HTR-8/SVneo (cell line): ENCODE measurements around the gene FGF22.
"Not testable (repeated sequence)": the region's sequence is repeated elsewhere in the genome, so short reads cannot be mapped to it uniquely, and the experiment has no call there.

Experiments used
- DNase-seq: peaks from one replicate; pipeline ENCODE4 v3.0.0; 2011; ENCODE audit warnings: low spot score, mixed read lengths; ENCODE audit not compliant: insufficient read length
- FAIRE-seq: peaks from 2 replicates; lab custom pipeline; 2011; peaks lifted over from hg19 to GRCh38; lab: Jason Lieb, UNC

The FGF22 gene

GRCh38 chr19:639253-640160 is at the start of gene FGF22:
FGF22 (plus strand) TSS chr19:639879; CDS start chr19:639926, 47 bp downstream.
- FAIRE-seq (peak; percentile 38), DNase-seq (peak; percentile 91)

- DNase-seq (no peak), FAIRE-seq (no peak)
Measured at GRCh38 chr19:590396-590745, 49.3 kb upstream of the FGF22 start.

GRCh38 chr19:590750-591098 is 49.0 kb upstream of the FGF22 start:
- FAIRE-seq, result no peak
- no peak for DNase-seq

- FAIRE-seq (no peak), DNase-seq (no peak)
Measured at GRCh38 chr19:591099-591958, 48.4 kb upstream of the FGF22 start.

- FAIRE-seq, result no peak
- no peak for DNase-seq
Measured at GRCh38 chr19:592101-592500, 47.6 kb upstream of the FGF22 start.

- FAIRE-seq, result no peak
- no peak for DNase-seq
Measured at GRCh38 chr19:593055-593454, 46.6 kb upstream of the FGF22 start.

GRCh38 chr19:593505-593904 is 46.2 kb upstream of the FGF22 start:
- DNase-seq (no peak), FAIRE-seq (no peak)

GRCh38 chr19:594265-594870 is 45.3 kb upstream of the FGF22 start:
- DNase-seq (no peak), FAIRE-seq (no peak)

- FAIRE-seq, result no peak
- no peak for DNase-seq
Measured at GRCh38 chr19:595326-596262, 44.1 kb upstream of the FGF22 start.

- no peak for FAIRE-seq
- DNase-seq, result no peak
Measured at GRCh38 chr19:596263-596655, 43.4 kb upstream of the FGF22 start.

- no peak for DNase-seq
- no peak for FAIRE-seq
Measured at GRCh38 chr19:597406-598315, 42.0 kb upstream of the FGF22 start.

- FAIRE-seq (no peak), DNase-seq (no peak)
Measured at GRCh38 chr19:601310-601709, 38.4 kb upstream of the FGF22 start.

- FAIRE-seq (no peak), DNase-seq (no peak)
Measured at GRCh38 chr19:601790-602189, 37.9 kb upstream of the FGF22 start.

- no peak for DNase-seq
- no peak for FAIRE-seq
Measured at GRCh38 chr19:602391-603301, 37.0 kb upstream of the FGF22 start.

GRCh38 chr19:603302-603639 is 36.4 kb upstream of the FGF22 start:
- FAIRE-seq, DNase-seq: not testable (repeated sequence)

GRCh38 chr19:603779-604178 is 35.9 kb upstream of the FGF22 start:
- not testable (repeated sequence) for DNase-seq, FAIRE-seq

- DNase-seq, result no peak
- no peak for FAIRE-seq
Measured at GRCh38 chr19:604355-604754, 35.3 kb upstream of the FGF22 start.
